OCI-LY1 (cell line): ENCODE measurements around the gene GNG2.

Experiments used
- H2AFZ ChIP-seq: fragments of 200-600 bp; sonication (generic), shearing (Covaris generic); 2 replicates; pipeline ENCODE4 v1.6.0; 2014; ENCODE audit warnings: antibody characterized with exemption, mild to moderate bottlenecking, low read length
- H3F3A ChIP-seq: fragments of 200-600 bp; sonication (generic), shearing (Covaris generic); 2 replicates; pipeline ENCODE4 v1.6.0; 2014; ENCODE audit warnings: mild to moderate bottlenecking, antibody characterized with exemption, low read length, moderate library complexity; ENCODE audit not compliant: insufficient read depth
- H3K27ac ChIP-seq: fragments of 200-600 bp; sonication (generic); 2 replicates; pipeline ENCODE4 v1.5.1; 2014; ENCODE audit warnings: low read length, mixed run types, mild to moderate bottlenecking, low read depth; ENCODE audit not compliant: poor library complexity, severe bottlenecking
- H3K27me3 ChIP-seq: fragments of 200-600 bp; sonication (generic); 2 replicates; pipeline ENCODE4 v1.6.0; 2014; ENCODE audit warnings: antibody characterized with exemption, mild to moderate bottlenecking, low read length, moderate library complexity; ENCODE audit not compliant: insufficient read depth
- H3K36me3 ChIP-seq: fragments of 200-600 bp; sonication (generic); 2 replicates; pipeline ENCODE4 v1.6.1; 2014; ENCODE audit warnings: mild to moderate bottlenecking, antibody characterized with exemption, low read length, moderate library complexity, mixed read lengths; ENCODE audit not compliant: insufficient read depth
- H3K4me1 ChIP-seq: fragments of 200-600 bp; sonication (generic); 2 replicates; pipeline ENCODE4 v1.5.1; 2014; ENCODE audit warnings: mild to moderate bottlenecking, low read length, moderate library complexity; ENCODE audit not compliant: insufficient read depth, severe bottlenecking
- H3K4me2 ChIP-seq: fragments of 200-600 bp; sonication (generic), shearing (Covaris generic); 2 replicates; pipeline ENCODE4 v1.6.1; 2014; ENCODE audit warnings: low read length
- H3K4me3 ChIP-seq: fragments of 200-600 bp; sonication (generic); 2 replicates; pipeline ENCODE4 v1.5.1; 2014; ENCODE audit warnings: low read length, low read depth, mild to moderate bottlenecking, mixed read lengths; ENCODE audit not compliant: poor library complexity, severe bottlenecking
- H3K79me2 ChIP-seq: fragments of 200-600 bp; shearing (Covaris generic); 2 replicates; pipeline ENCODE4 v1.6.1; 2016; ENCODE audit warnings: mixed run types, low read length, mixed read lengths; ENCODE audit not compliant: insufficient read depth
- H3K9ac ChIP-seq: fragments of 200-600 bp; sonication (generic), shearing (Covaris generic); 2 replicates; pipeline ENCODE4 v1.6.1; 2014; ENCODE audit warnings: mild to moderate bottlenecking, low read length, mixed read lengths
- H3K9me2 ChIP-seq: fragments of 200-600 bp; sonication (generic), shearing (Covaris generic); 2 replicates; pipeline ENCODE4 v1.6.1; 2014; ENCODE audit warnings: low read depth, mild to moderate bottlenecking, low read length, mixed read lengths
- H3K9me3 ChIP-seq: fragments of 200-600 bp; shearing (Covaris generic); 2 replicates; pipeline ENCODE4 v1.6.1; 2014; ENCODE audit warnings: low read length, mixed read lengths
- H4K20me1 ChIP-seq: fragments of 200-600 bp; sonication (generic), shearing (Covaris generic); 2 replicates; pipeline ENCODE4 v1.6.0; 2016; ENCODE audit warnings: mild to moderate bottlenecking, low read length; ENCODE audit not compliant: insufficient read depth
- CTCF ChIP-seq: fragments of 200-600 bp; sonication (generic), shearing (Covaris generic); IDR thresholded peaks from 2 replicates; pipeline ENCODE4 v1.5.1; 2017; ENCODE audit warnings: mild to moderate bottlenecking, antibody characterized with exemption, low read length, moderate library complexity, mixed read lengths
- EZH2 ChIP-seq: fragments of 200-600 bp; sonication (generic), shearing (Covaris generic); IDR thresholded peaks from 2 replicates; pipeline ENCODE4 v1.8.0; 2017; ENCODE audit warnings: borderline replicate concordance, mixed run types, mild to moderate bottlenecking, antibody characterized with exemption, low read length, moderate library complexity, mixed read lengths

GNG2 gene

GRCh38 chr14:51822499-51822898, 37.9 kb upstream of the GNG2 start:
- Histone ChIP-seq H3K4me1 (no peaks in the 10 kb centered on the region), H3K4me3 (no peak overlapping the region), H3K9ac (no peak overlapping the region), H3K9me3 (no peaks in the 10 kb centered on the region), H3K27me3 (no peaks in the 10 kb centered on the region; the same call in 1 of the 2 replicates), H3F3A (no peaks in the 10 kb centered on the region), H3K79me2 (no peaks in the 10 kb centered on the region), H3K4me2 (no peak overlapping the region), H3K9me2 (no peaks in the 10 kb centered on the region), H3K27ac (no peak overlapping the region), H4K20me1 (no peaks in the 10 kb centered on the region), H3K36me3 (no peaks in the 10 kb centered on the region), H2AFZ (no peak overlapping the region)
- no peak for TF ChIP-seq EZH2
- TF ChIP-seq CTCF, result no peak

- Histone ChIP-seq H3K27me3 (no peaks in the 10 kb centered on the region), H3K4me1 (no peaks in the 10 kb centered on the region), H3K4me2 (no peak overlapping the region), H3K9ac (no peak overlapping the region), H3K9me3 (no peaks in the 10 kb centered on the region), H3F3A (no peaks in the 10 kb centered on the region), H3K36me3 (no peaks in the 10 kb centered on the region), H3K79me2 (no peaks in the 10 kb centered on the region), H4K20me1 (no peaks in the 10 kb centered on the region), H2AFZ (no peak overlapping the region), H3K4me3 (no peak overlapping the region), H3K27ac (no peak overlapping the region), H3K9me2 (no peaks in the 10 kb centered on the region)
- TF ChIP-seq EZH2 (no peak), CTCF (no peak)
These were observed 36.7 kb upstream of the GNG2 start for GRCh38 chr14:51823706-51824105.

- Histone ChIP-seq H3K27me3 (no peaks in the 10 kb centered on the region), H3K9ac (no peak overlapping the region), H3K4me2 (no peak overlapping the region), H3F3A (no peaks in the 10 kb centered on the region), H3K4me3 (no peak overlapping the region), H3K27ac (no peak overlapping the region), H3K9me2 (no peaks in the 10 kb centered on the region), H3K4me1 (no peaks in the 10 kb centered on the region), H2AFZ (no peak overlapping the region), H3K9me3 (no peaks in the 10 kb centered on the region), H4K20me1 (no peaks in the 10 kb centered on the region), H3K79me2 (no peaks in the 10 kb centered on the region), H3K36me3 (no peaks in the 10 kb centered on the region)
- TF ChIP-seq EZH2 (no peak), CTCF (no peak)
These were observed 36.2 kb upstream of the GNG2 start for GRCh38 chr14:51824191-51824590.
